Upper lobe of left lung (tissue), 4 donors: Measurements from ENCODE around the gene PTPRM.

Source experiments
- CTCF ChIP-seq, 6 experiments: fragments of 450-650 bp in 4 of 6; fragments of 200-600 bp in 2 of 6; sonication (generic) in 2 of 6; IDR thresholded peaks; one replicate each; pipeline ENCODE4 v1.5.1; 2016 to 2019; ENCODE audit warnings: antibody characterized with exemption in 6 of 6
- EP300 ChIP-seq, 4 donors: sonication (generic); formaldehyde crosslinking; IDR thresholded peaks; one replicate each; pipeline ENCODE4 v1.5.1; 2017; ENCODE audit warnings: antibody characterized with exemption in 4 of 4, control low read depth in 2 of 4
- POLR2A ChIP-seq, 4 donors: fragments of 450-650 bp; IDR thresholded peaks; one replicate each; pipeline ENCODE4 v1.5.1; 2016 to 2017; ENCODE audit warnings: antibody characterized with exemption in 4 of 4, mild to moderate bottlenecking in 2 of 4
- POLR2AphosphoS5 ChIP-seq, 2 donors: sonication (generic); formaldehyde crosslinking; IDR thresholded peaks; one replicate each; pipeline ENCODE4 v1.5.1; 2017; ENCODE audit warnings: antibody characterized with exemption in 2 of 2

- TF ChIP-seq POLR2A (IDR thresholded peaks at IDR 0.05) (no peak), CTCF (IDR thresholded peaks at IDR 0.05) (no peak), POLR2AphosphoS5 (IDR thresholded peaks at IDR 0.05) (no peak), EP300 (IDR thresholded peaks at IDR 0.05) (no peak)
Observed at GRCh38 chr18:8229040-8229439, 661.9 kb downstream of the PTPRM start.
